ENCODE data around the gene CC2D2B.

- TF ChIP-seq POLR2A (IDR thresholded peaks at IDR 0.05; ENCODE audit: low read length): no peak
- TF ChIP-seq GATA1 (IDR thresholded peaks at IDR 0.05; ENCODE audit: low read depth, low read length): no peak
Measured at GRCh38 chr10:95861386-95861785, 46.4 kb upstream of the CC2D2B start.
